Islet of Langerhans (tissue), 1 donor: Measurements from ENCODE around the gene ZDHHC14.
"Not testable (repeated sequence)": the region's sequence is repeated elsewhere in the genome, so short reads cannot be mapped to it uniquely, and the experiment has no call there.

Experiments
- FAIRE-seq: peaks from one replicate; lab custom pipeline; 2011; peaks lifted over from hg19 to GRCh38; lab: Jason Lieb, UNC

Gene ZDHHC14

GRCh38 chr6:157380779-157381561, at the start of gene ZDHHC14:
Gene ZDHHC14 (plus strand): TSS chr6:157381190.
- no peak for FAIRE-seq

- no peak for FAIRE-seq
Measured at GRCh38 chr6:157332813-157333212, 48.2 kb upstream of the ZDHHC14 start.

DNA sequence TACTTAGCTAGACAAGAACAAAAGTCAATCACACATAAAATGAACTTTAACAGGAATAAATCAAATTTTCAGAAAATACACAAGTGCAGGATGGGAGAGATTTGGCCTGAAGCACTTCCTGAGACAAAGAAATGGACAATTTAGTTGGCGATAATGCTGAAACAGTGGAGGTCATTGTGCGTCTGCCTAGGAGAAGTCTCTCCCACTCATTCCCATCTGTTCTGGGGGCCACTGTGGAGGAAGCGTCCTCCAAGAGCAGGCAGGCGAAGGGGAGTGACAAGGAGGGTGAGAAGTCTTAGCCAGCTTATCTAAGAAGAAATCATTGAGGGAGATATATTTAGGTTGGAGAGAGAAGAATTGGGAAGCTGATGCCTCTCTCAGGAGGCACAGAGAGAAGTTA, 47.5 kb upstream of the ZDHHC14 start:
- no peak for FAIRE-seq

DNA sequence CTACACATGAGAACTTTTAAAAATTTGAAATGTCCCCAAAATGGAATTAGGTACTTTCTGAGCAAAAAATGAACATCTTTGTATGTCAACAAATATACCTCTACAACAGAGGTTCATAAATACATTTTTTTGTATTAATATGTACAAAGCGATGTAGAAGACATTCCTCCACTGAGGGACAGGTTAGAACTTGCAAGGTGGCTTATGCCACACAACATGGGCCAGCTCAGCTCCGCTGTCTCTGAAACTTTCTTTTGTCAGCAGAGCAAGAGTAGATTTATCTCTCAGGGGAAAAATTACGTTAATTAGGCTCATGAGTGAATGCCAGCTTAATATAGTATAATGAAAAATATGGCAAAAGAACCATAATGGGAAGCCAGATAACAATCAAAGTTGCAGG, 47.0 kb upstream of the ZDHHC14 start:
- no peak for FAIRE-seq

DNA sequence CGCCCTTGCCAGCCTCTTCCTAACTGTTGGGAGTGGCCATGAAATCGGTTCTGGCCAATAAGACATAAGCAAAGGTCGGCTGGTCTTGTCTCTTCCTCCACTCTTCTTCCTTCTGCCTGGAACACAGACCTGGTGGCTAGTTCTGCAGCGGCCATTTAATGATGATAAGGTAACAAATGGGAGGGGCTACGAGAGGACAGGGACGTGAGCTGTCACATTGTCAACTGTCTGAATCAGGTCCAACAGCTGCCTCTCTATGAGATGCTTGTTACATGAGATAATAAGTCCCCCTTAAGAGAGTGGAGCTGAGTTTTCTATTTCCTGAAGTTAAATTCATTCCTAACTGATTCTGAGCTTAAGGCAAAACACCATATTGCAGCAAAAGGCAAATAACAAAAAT, 45.2 kb upstream of the ZDHHC14 start:
- FAIRE-seq = no peak

- not testable (repeated sequence) for FAIRE-seq
Measured at GRCh38 chr6:157337276-157337675, 43.7 kb upstream of the ZDHHC14 start.

DNA sequence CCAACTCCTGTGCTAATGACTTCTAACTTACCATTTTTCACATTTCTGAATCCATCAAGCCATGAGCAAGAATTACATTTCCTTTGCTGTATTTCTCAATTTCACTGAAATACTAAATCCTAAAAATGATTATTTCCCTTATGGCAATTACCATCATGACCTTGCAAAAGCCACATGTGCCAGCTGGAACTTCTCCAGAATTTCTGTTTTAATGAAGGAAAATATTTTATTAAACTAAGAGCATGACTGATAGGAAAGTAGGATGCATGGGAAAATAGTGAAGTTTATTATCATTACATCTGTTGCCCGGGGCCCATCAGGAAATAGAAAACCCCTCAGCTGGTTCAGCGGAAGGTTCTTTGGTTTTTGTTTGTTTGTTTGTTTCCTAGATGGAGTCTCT, 43.2 kb upstream of the ZDHHC14 start:
- FAIRE-seq = no peak

- no peak for FAIRE-seq
Measured at GRCh38 chr6:157339432-157339831, 41.6 kb upstream of the ZDHHC14 start.

GRCh38 chr6:157343732-157344131, 37.3 kb upstream of the ZDHHC14 start:
- FAIRE-seq = no peak

- FAIRE-seq = no peak
Measured at GRCh38 chr6:157346373-157346772, 34.6 kb upstream of the ZDHHC14 start.

GRCh38 chr6:157358287-157358686, 22.7 kb upstream of the ZDHHC14 start:
- FAIRE-seq = no peak

DNA sequence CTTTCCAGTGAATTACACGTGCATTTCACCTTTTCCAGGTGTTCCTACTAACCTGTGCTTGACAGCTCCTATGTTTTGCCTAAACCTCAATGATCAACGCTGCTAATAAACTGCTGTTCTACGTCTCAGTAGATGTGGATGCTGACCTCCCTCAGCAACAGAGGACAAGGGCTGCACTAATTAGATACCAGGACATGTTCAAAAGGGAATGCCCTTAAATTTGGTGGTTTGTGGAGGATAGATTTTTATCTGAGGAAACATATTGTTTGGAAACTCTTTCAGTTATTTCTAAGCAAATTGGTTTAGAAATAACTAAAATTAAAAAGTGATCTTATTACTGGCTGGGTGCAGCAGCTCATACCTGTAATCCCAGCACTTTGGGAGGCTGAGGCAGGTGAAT, 19.1 kb upstream of the ZDHHC14 start:
- FAIRE-seq = no peak

- FAIRE-seq = peak; percentile 9
Measured at GRCh38 chr6:157364705-157365104, 16.3 kb upstream of the ZDHHC14 start.

GRCh38 chr6:157366648-157367047, 14.3 kb upstream of the ZDHHC14 start:
- no peak for FAIRE-seq

GRCh38 chr6:157368359-157369049, 12.5 kb upstream of the ZDHHC14 start:
- no peak for FAIRE-seq

DNA sequence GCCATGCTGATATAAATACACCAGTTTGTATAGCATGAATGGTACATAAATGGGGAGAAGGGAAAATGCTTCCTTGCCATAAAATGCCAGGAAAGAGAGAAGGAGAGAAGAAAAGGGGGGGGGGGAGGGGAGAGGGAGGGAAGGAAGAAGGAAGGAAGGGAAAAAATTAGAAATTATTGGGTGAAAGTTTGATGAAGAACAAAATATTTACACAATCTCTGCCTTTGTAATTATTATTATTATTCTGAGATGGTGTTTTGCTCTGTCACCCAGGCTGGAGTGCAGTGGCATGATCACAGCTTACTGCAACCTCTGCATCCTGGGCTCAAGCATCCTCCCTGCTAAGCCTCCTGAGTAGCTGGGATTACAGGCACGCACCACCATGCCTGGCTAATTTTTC, 10.2 kb upstream of the ZDHHC14 start:
- no peak for FAIRE-seq

- no peak for FAIRE-seq
Measured at GRCh38 chr6:157372501-157373280, 8.3 kb upstream of the ZDHHC14 start.

DNA sequence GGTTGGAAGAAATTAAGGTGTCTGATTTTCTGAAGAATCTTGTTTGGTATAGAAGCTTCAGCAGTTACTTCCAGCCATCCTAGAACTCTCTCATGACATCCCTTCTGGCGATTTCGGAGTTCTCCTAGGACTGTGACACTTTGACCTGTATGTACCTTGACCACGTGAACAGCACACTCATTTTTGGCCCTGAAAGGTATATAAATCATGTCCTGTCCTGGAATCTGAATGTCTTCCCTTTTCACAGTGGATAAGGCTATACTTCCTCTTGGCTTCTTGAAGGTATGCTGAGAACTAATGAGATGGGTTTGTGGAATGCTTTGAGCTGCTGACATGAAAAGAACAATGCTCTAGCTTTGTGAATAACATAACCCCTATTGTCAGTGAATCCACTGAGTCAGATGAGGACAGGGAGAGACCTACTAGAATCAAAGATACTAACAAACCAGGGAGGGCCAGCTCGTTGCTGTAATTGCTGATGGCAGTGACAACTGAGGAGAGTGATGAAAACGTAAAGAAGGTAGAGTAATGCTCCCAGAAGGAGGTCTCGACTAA, 6.0 kb upstream of the ZDHHC14 start:
- FAIRE-seq = no peak

DNA sequence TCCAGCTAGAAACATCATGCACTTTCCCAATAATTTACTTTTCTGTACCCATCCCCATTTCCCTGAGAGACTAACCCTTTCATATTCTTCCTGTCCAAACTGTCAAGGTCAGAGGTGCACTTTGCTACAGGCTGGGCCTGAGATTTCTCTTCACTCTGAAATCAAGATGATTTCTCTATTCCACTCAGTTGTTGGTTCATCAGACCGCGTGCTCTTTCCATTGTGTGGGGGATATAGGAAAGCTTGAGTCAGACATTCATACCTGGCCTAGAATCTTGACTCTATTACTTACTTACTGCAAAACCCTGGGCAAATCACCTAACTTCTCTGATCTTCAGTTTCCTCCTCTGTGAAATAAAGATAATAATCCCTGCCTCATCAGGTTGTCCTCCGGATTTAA, 4.7 kb upstream of the ZDHHC14 start:
- FAIRE-seq = no peak

- peak; percentile 96 for FAIRE-seq
Measured at GRCh38 chr6:157376706-157377230, 4.2 kb upstream of the ZDHHC14 start.

DNA sequence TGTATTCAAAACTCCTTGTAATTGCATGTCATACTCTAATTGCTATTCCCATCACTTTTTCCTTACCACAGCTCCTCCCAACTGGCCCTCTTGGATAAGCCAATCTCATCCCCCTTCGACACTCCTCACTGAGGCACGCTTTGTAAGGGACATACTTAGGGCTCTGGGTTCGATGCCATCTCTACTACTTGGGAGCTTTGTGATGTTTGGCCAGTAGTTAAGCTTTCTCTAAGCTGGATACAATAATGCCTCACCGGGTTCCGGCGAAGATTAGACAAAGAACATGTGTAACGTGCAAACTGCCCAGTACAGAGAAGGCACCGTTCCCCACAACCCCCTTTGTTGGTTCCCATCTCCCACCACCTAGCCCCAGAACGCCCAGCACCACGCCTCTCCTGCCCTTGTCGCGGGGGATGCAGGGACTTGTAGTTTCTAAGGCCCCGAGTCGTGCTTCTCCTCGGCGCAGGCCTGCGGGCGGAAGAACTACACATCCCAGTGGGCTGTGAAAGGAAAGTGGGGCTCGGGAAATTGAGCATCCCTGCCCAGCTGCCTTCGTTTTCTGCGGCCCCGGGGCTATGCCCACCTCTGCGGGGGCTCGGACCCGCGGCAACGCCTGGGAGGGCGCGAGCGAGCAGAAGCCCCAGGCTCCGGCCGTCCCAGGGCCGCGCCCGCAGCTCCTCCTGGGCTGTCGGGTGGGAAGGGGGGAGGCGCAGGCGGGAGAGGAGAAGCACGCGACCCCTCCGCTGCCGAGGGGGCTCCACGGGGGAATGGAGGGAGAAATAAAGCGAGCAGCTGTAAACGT, 1.1 kb upstream of the ZDHHC14 start:
- FAIRE-seq = no peak

DNA sequence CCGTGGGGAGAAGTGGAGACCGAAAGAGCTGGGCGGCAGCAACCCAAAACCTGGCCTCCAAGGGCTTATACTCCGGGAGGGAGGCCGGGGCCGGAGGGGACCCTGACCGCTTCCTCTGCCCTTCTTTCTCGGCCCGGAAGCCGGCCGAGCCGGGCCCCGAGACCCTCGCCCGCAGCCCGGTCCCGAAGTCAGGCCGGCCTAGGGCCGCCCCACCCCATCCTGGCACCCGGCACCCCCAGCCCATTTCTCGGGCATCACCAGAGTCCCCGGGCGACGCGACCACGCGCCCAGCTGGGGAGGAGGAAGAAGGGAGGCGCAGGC, 572 bp upstream of the ZDHHC14 start:
- no peak for FAIRE-seq
